ENCODE measurements around the gene NAALADL2.
A peak's percentile ranks its signal among the peaks of the same experiment; 100 is the strongest.
"Not testable (repeated sequence)": the region's sequence is repeated elsewhere in the genome, so short reads cannot be mapped to it uniquely, and the experiment has no call there.

The NAALADL2 gene

DNA sequence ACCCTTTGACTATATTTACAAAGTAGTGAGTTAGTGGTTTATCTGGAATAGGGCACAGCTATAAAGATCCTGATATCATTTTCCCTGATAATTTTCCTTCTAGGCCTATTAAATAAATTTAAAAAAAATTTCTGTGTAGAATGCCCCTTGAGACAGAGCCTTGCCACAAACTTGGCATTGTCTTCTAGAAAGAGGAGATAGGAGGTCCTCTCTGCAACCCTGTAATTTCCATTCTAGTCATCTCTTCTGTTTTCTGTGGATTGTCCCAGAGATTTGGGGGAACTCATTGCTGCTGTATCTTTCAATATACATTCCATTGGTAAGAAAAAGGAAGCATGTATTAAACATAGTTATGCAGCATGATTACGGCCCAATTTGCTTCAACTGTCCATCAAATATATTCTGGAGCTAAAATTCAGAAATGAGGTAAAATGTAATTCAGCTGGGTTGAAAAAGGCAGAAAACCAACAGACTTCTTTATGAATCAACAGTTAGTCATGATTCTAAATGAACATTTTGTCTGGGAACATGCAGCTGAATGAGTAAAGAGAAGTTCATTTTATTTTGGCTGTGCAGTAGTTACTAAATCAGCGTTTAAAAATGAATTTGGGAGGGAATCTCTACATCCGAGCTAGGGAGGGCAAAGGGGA lies 401.1 kb downstream of the NAALADL2 start:
- peak in 1 of 2 experiments; percentile 47 for DNase-seq (ENCODE audit: low read depth in 2 of 2)

DNA sequence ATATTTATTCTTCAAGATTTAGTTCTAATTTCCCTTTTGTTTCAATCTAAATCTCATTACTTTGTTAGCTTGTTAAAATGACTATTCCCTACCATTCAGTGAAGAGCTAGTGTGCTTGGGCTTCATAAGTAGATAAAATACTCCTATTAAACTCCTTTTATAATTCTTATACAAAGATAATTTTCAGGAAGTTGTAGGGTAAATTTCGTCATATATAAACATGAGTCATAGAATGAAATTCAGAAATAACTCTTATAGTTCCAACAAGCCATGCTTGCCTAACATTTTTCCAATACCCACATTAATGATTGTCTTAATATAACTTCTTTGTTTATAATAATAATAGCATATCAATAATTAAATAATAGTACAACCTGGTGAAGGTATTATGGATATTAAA lies 407.3 kb downstream of the NAALADL2 start:
- DNase-seq (ENCODE audit: low read depth in 2 of 2) = no peak

DNA sequence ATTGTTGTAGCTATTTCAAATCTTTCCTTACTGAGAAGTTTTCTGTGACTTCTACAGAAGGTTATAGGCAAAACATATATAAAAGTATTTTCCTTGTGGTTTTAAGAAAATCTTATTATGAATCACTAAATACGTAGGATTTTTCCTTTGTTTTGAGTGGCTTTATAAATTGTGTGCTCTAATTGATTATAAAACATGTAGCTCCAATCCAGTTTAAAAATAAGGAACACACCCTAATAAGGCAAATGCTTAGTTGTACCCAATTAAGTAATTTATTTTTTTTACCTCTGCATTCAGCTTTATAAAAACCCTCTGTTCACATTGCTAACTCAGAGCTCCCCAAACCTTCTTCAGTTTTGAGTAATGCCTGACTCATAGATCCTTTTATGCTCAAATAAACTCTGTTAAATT lies 408.0 kb downstream of the NAALADL2 start:
- peak in 1 of 2 experiments; percentile 54 for DNase-seq (ENCODE audit: low read depth in 2 of 2)

DNA sequence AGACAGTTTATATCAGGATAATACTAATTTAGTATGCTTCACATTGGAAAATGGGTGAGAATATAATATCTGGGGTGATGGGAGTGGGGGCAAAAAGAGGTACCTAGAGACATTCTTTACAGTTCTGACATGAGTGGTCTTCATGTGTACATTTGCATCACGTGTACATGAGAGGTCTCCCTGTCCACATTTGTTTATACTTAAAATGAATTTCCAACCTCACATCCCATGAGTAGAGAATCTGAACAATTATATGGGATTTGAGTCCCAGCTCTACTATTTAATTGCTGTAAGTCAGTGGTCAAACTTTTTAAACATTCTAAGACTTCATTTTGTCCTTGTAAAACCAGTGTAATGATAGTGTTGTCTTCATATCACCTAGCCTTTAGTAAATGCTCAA lies 408.4 kb downstream of the NAALADL2 start:
- no peak for DNase-seq (ENCODE audit: low read depth in 2 of 2)

DNA sequence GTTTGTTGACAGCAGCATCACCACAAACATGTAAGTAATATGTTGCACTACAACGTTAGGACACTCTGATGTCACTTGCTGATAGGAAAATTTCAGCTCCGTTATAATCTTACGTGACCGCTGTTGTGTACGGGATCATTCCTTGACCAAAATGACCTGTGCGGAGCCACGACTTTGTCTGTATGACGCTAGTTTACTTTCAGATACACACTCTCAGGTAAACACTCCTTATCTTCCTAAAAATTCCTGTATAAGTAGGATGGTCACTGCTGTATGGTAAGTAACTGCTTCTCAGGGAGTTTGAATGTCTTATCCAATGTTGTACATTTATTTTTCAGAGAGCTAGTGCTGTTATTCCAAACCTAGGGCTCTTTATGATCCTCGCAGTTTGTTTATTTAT lies 410.3 kb downstream of the NAALADL2 start:
- DNase-seq (ENCODE audit: low read depth in 2 of 2) = no peak

DNA sequence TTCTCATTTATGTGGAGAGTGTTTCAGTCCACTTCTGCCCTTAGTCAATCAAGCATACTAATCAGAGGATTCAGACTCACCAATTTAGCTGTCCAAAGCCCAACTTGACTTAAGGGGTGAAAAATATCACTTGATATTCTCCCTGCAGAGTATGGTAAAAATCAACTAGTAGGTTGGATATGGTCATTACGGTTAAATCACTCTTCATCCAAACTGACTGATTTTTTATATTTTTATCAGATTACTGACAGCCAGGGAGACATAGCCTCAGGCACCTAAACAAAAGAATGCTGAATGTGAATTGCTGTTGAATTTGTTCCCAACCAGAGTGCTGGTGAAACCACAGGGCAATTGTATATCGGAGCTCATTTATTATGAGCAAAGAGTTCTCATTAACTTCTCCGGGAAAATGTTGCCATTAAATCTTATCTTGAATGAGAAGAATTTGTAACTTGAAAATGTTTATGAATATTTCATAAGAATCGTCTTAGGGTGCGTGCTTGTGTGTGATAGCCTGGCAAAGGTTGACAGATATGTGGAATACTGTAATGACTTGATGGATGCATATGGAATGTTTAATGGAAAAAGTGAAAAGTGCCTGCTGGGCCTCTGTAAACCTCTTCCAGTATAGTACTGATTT lies 411.2 kb downstream of the NAALADL2 start:
- DNase-seq (ENCODE audit: low read depth in 2 of 2) = peak in 1 of 2 experiments; percentile 65

DNA sequence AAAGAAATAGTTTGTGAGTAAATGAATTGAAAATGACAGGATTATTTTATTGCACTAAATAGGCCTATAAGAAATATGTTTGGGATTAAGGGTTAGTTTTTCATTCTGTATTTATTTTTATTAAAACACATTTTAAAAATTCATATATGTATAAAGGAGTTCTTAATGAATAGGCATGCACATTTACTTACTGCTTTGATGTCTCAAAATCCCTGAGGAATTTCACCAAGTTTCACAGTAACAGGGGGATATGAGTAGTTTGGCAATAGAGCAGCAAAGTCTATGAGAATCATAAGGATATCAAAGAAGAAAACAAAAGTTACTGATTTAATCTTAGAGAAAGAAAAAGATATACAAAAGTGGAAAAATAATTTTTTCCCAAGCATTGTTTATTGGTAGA lies 411.7 kb downstream of the NAALADL2 start:
- no peak for DNase-seq (ENCODE audit: low read depth in 2 of 2)

DNA sequence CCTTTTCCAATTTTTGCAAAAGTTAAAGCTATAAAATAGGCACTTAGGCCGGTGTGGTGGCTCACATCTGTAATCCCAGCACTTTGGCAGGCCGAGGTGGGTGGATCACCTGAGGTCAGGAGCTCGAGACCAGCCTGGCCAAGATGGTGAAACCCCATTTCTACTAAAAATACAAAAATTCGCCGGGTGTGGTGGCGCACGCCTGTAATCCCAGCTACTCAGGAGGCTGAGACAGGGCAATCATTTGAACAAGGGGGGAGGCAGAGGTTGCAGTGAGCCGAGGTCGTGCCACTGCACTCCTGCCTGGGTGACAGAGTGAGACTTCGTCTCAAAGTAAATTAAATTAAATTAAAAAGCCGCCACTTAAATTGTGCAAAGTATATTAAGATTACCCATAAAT lies 412.3 kb downstream of the NAALADL2 start:
- DNase-seq (ENCODE audit: low read depth in 2 of 2) = not testable (repeated sequence)

DNA sequence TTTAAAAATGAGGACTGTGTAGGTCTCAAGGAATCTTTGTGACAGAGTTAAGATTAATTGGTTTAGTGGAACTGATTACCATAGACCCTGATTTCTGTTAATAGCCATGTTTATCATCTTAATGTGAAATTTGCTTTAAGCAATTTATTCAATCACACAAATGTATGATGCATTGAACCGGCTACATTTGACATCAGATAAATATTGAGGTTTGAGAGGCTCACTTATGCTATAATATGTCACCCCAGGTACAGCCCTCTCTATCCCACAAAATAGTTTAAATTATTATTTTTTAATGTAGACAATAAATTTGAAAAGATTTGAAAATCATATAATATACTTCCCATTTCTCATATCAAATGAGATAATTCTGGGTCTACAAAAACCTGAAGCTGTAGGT lies 413.3 kb downstream of the NAALADL2 start:
- no peak for DNase-seq (ENCODE audit: low read depth in 2 of 2)

DNA sequence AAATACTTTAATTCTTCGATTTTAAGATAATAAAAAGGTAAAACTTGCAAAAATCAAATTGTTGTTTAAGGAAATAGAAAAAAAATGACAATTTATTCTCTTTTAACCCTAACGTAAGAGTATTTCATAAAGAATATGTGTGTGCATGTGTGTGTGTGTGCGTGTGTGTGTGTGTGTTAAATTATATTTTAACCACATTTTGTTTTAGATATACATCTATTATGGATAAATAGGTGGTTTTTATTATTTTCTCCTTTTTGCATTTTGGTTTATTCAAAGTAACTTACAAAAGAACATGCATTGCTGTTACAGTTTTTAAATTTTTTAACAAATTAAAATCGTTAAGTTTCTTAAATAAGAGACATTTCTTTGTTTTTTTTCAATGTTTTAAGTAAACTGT lies 414.4 kb downstream of the NAALADL2 start:
- no peak for DNase-seq (ENCODE audit: low read depth in 2 of 2)

DNA sequence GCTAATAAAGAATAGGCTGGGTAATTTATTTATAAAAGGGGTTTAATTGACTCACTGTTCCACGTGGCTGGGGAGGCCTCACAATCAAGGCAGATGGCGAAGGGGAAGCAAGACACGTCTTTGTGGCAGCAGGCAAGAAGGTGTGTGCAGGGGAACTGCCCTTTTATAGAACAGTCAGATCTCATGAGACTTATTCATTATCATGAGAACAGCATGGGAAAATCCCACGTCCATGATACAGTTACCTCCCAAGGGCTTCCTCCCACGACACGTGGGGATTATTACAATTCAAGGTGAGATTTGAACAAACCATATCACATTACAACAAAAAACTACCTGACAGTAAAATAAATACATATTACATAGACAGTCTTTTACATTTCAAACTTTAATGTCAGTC lies 414.9 kb downstream of the NAALADL2 start:
- DNase-seq (ENCODE audit: low read depth in 2 of 2) = no peak

DNA sequence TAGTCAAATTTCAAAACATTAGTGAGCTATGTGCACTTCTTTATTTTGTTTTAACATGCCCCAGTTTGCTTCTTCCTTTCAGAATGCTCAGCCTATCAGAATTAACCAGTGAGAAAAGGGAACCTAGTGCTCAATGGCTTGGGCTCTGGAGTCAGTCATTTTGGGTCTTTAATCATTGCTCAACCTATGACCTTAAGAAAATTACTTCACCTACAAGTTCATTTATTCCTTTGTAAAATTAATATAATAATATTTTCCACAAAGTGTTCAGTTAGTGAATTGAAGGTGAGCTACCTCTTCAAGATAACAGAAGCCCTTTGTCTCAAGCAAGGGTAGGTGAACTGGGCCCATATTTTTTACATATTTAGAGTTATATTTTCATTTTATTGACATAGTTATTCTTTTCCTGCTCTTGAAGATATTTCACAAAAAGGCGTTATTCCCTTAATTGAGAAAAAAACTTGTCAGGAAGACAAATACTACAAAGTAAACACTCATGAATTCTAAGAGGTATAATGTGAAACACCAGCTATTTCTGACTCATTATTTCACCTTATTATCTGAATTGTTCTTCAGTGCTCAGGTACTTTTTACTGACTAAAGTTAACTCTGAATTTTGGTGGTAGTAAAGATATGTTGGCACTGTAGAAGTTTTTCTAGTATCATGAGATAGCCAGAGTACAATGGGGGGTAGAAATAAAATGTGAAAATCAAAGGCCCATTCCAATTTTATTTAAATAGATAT lies 415.5 kb downstream of the NAALADL2 start:
- DNase-seq (ENCODE audit: low read depth in 2 of 2) = no peak

DNA sequence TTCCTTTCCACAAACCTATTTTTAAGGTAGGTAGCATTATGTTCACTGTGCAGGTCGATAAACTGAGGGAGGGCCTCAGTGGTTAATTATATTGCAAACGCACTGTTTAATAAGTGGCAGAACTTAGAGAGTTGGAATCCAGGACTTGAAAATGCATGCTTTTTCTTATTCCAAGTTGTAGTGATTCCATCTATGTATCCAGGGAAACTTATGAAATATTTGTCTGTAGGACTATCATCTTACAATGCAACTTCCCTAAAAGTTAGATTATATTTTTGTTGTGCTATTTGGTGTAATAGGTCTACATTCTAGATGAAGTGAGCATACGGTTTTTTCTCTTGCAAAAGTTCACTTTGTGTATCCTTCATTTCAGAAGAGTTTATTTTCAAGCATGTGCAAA lies 419.5 kb downstream of the NAALADL2 start:
- no peak for DNase-seq (ENCODE audit: low read depth in 2 of 2)

DNA sequence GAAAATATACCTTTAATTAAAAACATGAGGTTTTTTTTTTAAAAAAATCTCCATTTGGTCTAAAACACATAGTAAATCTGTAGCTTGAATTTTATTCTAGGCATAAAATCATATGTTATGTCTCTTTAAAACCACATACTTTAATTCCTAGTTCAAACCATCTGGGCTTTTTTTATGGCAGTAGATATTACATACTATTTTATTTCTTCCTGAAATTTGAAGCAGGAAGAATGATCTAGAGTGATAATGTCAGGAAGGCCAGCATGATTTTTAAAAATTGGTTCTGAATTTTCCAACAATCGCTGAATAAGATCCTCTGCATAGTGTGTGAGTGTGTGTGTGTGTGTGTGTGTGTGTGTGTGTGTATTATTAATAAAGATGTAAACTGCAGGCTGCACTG lies 420.3 kb downstream of the NAALADL2 start:
- no peak for DNase-seq (ENCODE audit: low read depth in 2 of 2)

DNA sequence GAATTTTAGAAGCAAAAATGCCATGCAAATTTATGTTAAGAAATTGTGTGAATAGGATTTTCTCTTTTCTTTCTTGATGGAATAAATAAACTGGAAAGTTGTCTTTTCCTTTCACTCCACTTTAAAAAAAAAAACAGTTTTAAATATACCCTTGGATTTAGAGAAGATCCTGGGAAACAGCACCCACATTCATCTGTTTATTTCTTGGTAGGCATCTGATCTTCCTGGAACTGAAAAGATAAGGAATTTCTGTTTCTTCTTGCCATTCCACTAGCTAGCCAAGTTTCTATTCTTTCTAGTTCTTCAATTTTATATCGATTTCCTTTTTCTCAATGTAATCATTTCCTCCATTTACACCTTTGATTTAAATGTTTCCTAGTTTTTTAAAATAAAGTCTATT lies 420.8 kb downstream of the NAALADL2 start:
- no peak for DNase-seq (ENCODE audit: low read depth in 2 of 2)

DNA sequence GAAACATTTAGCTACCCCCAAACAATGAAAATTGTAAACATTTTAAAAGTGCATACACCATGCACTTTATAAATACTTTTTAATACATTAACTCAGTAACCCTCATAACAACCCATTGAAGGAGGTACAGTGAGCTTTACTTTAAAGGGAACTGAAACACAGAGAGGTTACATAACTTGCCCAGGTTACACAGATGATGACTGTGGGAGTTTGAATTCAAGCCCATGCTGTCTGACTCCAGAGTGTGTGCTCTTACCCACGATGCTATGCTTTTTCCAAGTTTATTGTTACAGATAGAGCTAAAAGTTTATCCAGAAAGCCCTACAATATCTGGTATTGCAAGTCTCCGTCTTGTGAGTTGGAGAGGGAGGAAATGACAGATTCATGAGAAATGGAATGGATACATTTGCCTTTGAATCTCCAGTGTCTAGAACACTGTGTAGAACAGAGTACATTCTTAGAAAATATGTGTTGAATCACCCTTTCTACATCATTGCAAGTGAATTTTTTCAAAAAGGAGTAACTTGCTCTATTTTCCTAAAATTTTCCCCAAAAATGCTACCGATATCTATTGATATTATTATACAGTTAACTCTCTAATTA lies 428.3 kb downstream of the NAALADL2 start:
- DNase-seq (ENCODE audit: low read depth in 2 of 2) = no peak

DNA sequence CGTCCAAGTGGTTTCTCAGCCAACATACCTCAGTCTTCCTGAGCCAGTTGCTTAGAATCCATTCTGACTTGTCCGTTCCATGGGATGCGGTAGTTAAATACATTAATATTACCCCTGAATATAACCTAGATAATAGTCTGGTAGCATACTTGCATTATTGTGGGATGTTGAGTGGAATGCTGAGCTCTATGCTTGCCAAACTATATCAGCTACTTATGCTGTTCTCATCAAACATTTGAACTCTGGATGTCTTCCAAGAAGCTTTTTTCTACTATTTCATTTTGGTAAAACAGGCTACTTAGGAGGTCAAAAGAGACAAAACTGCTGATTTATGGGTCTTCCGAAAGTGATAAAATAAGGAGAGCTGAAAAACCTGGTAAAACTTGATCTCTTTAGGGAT lies 429.5 kb downstream of the NAALADL2 start:
- DNase-seq (ENCODE audit: low read depth in 2 of 2) = no peak

DNA sequence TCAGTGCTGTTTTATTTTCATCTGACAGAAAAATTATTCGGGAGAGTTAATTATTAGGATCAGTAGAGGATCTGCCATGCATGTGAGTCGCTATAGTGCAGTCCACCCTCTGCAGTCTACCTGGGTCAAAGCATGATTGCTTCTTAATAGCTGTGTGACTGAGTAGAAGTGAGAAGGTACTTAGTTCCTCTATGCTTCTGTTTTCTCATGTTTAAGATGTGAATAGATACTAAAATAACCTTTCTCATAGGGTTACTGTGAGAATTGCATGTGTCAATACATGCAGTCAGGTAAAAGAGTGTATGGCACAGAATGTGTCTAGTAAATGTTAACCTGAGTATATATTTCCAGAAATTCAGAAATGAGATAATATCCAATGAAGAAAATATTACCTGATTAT lies 435.7 kb downstream of the NAALADL2 start:
- no peak for DNase-seq (ENCODE audit: low read depth in 2 of 2)

DNA sequence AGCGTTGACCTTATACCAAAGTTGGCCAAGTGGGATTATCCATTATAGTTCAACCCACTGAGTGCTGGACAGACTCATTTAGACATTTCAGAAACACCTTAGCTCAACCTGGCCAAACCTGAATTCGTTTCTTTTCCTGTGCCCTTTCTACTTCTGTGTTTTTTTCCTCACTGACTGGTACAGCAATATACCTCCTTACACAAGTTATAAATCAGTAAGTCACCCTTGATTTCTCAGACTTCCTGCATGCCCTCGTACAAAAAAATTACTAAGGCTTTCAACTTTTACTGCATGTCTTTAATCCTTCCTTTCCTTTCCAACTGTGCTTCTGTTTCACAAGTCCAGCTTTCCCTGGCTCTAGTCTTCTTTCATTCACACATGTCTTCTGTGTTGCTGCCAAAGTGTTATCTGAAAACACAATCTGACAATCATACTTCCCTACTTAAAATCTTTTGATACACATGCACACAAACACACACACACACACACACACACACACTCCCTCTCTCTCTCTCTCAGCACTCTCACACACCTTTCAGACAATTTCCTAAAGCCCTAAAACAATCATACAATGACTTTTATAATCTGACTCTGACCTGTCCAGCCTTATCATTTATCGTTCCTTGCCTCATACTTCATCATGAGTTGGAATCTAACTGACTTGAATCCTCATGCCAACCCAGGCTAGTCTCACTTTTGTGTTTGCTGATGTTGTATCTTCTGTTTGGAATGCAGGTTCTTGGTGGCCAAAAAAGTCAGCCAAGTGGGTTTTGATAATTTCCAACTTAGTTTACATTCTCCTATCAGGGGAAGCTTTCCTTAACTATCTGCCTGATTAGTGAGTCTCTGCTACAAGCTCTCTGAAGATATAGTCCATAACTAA lies 436.4 kb downstream of the NAALADL2 start:
- no peak for DNase-seq (ENCODE audit: low read depth in 2 of 2)

DNA sequence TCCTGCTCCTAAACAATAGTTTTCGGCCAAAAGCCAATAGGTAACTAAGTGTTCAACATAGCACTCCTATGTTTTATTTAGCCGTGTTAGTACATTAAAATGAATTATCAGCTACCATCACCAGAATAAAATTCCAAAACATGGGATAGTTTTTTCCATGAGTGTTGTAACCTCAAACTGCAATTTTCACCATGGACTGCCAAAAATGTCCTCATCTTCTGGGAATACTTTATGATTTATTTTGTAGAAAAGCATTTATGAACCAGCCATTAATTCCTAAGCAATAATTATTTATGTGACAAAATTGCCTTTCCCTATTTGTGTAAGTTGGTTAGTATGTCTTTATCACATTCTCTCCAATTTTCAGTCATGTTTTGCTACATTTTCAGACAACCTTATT lies 438.1 kb downstream of the NAALADL2 start:
- peak in 1 of 2 experiments; percentile 15 for DNase-seq (ENCODE audit: low read depth in 2 of 2)

DNA sequence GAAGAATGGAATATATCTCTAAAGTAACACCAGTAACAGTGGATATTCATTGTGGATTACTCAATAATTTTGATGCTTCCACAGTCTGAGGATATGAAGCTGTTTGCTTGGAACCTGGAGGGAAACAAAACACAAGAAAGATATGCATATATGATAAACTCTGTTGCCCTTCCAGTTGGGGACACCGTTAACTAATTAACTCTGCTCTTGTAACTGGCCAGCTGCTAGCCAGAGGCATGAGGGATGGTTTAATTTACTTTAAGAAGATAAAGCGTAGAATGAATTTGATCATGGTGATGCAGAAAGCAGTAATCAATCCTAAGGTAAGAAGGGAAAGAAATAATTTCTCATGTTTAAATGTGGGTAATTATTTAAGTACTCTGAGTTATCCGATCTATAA lies 442.6 kb downstream of the NAALADL2 start:
- no peak for DNase-seq (ENCODE audit: low read depth in 2 of 2)

DNA sequence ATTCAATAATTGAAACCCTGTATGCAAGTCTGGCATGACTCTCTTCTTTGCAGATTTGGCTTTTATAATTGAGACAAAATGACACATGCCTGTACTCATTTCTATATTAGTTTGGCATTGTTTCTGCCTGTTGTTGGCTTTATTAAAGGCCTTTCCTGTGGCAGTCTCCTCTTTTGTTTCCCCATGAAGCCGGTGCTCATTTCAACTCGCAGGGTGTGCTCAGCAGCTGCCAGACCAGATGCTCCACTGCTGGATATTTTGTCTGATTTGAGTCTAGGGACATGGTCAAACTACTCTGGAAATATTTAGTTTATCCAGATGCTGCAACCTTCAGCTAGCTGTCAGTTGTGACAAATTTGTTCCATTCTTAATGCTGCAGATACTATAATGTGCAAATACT lies 445.3 kb downstream of the NAALADL2 start:
- no peak for DNase-seq (ENCODE audit: low read depth in 2 of 2)
